Esophagus (tissue), 2 donors: ENCODE measurements around the gene HERPUD2. TPM values are rescaled to one million over a fixed set of nuclear protein-coding genes. Genes with fewer than 3 reads are reported as not detected.
A peak's percentile ranks its signal among the peaks of the same experiment; 100 is the strongest.

ENCODE experiments used
- H3K27ac ChIP-seq, 2 donors: one replicate each; pipeline ENCODE4 v1.5.1; 2013; ENCODE audit warnings: low read depth in 2 of 2, mild to moderate bottlenecking in 2 of 2, inconsistent platforms in 1 of 2, low read length in 1 of 2, moderate library complexity in 1 of 2
- H3K27me3 ChIP-seq, 2 donors: one replicate each; pipeline ENCODE4 v1.6.1; 2013; ENCODE audit warnings: low read length in 2 of 2, control low read depth in 1 of 2, mild to moderate bottlenecking in 1 of 2; ENCODE audit not compliant: insufficient read depth in 2 of 2, control insufficient read depth in 1 of 2
- H3K36me3 ChIP-seq, 2 donors: one replicate each; pipeline ENCODE4 v1.6.1; 2013; ENCODE audit warnings: low read length in 1 of 2; ENCODE audit not compliant: control insufficient read depth in 2 of 2, insufficient read depth in 2 of 2
- H3K4me1 ChIP-seq, 2 donors: one replicate each; pipeline ENCODE4 v1.6.1; 2013; ENCODE audit warnings: low read length in 1 of 2; ENCODE audit not compliant: control insufficient read depth in 2 of 2, insufficient read depth in 2 of 2
- H3K4me3 ChIP-seq, 2 donors: one replicate each; pipeline ENCODE4 v1.5.1; 2013; ENCODE audit warnings: low read length in 2 of 2, mild to moderate bottlenecking in 2 of 2, low read depth in 1 of 2, moderate library complexity in 1 of 2
- H3K9me3 ChIP-seq, 2 donors: one replicate each; pipeline ENCODE4 v1.6.1; 2013; ENCODE audit warnings: mild to moderate bottlenecking in 2 of 2, low read depth in 1 of 2, low read length in 1 of 2, moderate library complexity in 1 of 2; ENCODE audit not compliant: control insufficient read depth in 2 of 2, insufficient read depth in 1 of 2
- WGBS, 2 donors: extraction: QIAGEN DNeasy Blood & Tissue Kit; methylation state at CpG; one replicate each; pipeline ENCODE4 v1.1.7; 2013; 5-methylcytosine and 5-hydroxymethylcytosine counted together
- polyA plus RNA-seq, 2 donors: library from polyadenylated mRNA; stranded (reverse); fragments of 200-250 nt; gene quantifications; one replicate each; pipeline ENCODE4 v1.2.3, GENCODE V29; 2013
- donor health status: healthy with polysubstance abuse.
- donor health status: Bipolar disorder and iron deficiency.

HERPUD2 gene, protein sequence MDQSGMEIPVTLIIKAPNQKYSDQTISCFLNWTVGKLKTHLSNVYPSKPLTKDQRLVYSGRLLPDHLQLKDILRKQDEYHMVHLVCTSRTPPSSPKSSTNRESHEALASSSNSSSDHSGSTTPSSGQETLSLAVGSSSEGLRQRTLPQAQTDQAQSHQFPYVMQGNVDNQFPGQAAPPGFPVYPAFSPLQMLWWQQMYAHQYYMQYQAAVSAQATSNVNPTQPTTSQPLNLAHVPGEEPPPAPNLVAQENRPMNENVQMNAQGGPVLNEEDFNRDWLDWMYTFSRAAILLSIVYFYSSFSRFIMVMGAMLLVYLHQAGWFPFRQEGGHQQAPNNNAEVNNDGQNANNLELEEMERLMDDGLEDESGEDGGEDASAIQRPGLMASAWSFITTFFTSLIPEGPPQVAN
- 10 to 100 TPM; 10.3 to 10.8 TPM for polyA plus RNA-seq

- peak within 1 kb of the TSS; percentile 74 to 87 for H3K4me3 ChIP-seq
- H3K27me3 ChIP-seq: no peaks in the 10 kb centered on the region
- H3K9me3 ChIP-seq: no peaks in the 10 kb centered on the region
- H3K4me1 ChIP-seq: peaks cover 0 to 6% of the 10 kb centered on the region in 2 donors
- WGBS, 2 donors: 0 to 1% methylated on average over 35 to 68 of the region's 68 CpGs
- no peaks in the 10 kb centered on the region for H3K36me3 ChIP-seq
- peak within 1 kb of the TSS; percentile 81 to 91 for H3K27ac ChIP-seq
These were observed at the start of gene HERPUD2 for GRCh38 chr7:35694784-35695472. Gene HERPUD2, minus strand, starts transcription at chr7:35695135. Its CDS starts 805 bp downstream, at chr7:35694330.

DNA sequence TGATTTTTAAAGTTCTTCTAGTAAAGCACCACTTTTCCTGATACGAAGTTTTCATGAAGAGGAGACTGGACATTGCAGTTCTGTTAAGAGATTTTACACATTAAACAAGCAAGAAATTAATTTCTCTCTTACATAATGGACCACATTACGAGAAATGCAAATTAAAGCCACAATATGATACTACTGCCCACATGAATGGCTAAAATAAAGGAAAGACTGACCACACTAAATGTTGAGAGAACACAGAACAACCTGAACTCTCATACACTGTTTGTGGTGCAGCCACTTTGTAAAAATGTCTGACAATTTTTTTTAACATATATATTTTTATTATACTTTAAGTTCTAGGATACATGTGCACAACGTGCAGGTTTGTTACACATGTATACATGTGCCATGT, 44.0 kb upstream of the HERPUD2 start:
- no peaks in the 10 kb centered on the region for H3K36me3 ChIP-seq
- no peaks in the 10 kb centered on the region for H3K4me1 ChIP-seq
- no peak overlapping the region for H3K4me3 ChIP-seq
- H3K27ac ChIP-seq: no peak overlapping the region
- 90 to 92% methylated on average over 3 of the region's 3 CpGs for WGBS, 2 donors
- no peaks in the 10 kb centered on the region for H3K27me3 ChIP-seq
- H3K9me3 ChIP-seq: no peaks in the 10 kb centered on the region

DNA sequence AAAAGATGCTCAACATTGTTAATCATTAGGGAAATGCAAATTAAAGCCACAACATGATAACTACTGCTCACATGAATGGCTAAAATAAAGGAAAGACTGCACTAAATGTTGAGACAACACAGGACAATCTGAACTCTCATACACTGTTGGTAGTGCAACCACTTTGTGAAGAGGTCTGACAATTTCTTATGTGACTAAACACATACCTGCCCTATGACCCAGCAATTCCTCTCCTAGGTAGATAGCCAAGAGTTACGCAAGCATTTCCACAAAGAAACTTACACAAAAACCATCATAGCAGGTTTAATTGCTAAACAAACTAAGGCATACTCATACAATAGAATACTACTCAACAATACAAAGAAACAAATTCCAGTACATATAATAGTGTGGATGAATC, 41.8 kb upstream of the HERPUD2 start:
- H3K27ac ChIP-seq: no peak overlapping the region
- H3K4me1 ChIP-seq: no peaks in the 10 kb centered on the region

DNA sequence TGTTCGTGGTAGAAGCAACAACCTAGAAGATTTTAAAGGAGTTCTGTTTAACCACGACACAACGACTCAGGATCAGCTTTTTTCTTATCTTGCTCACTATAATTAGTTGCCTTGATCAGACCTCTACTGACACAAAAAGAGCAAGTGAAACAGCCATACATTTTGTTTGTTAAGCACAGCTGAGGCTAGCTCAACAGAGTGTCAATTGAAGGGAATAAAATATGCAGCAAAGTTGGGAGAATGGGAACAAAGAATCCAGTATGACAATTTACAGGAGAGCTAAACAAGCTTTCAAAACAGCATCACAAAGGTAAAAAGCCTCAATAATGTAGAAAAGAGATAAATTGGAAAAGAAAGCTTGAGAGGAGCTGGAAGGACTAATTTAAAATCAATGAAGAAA, 40.5 kb upstream of the HERPUD2 start:
- no peaks in the 10 kb centered on the region for H3K27me3 ChIP-seq
- H3K4me3 ChIP-seq: no peak overlapping the region
- H3K9me3 ChIP-seq: no peaks in the 10 kb centered on the region
- no peaks in the 10 kb centered on the region for H3K4me1 ChIP-seq
- 74 to 89% methylated on average over 3 of the region's 3 CpGs for WGBS, 2 donors
- no peaks in the 10 kb centered on the region for H3K36me3 ChIP-seq
- H3K27ac ChIP-seq: no peak overlapping the region

More for the DNA sequence above, 41.8 kb upstream of the HERPUD2 start:
- no peaks in the 10 kb centered on the region for H3K27me3 ChIP-seq
- no peaks in the 10 kb centered on the region for H3K36me3 ChIP-seq
- no peak overlapping the region for H3K4me3 ChIP-seq
- no peaks in the 10 kb centered on the region for H3K9me3 ChIP-seq
- 74 to 75% methylated on average over 1 of the region's 1 CpG for WGBS, 2 donors

DNA sequence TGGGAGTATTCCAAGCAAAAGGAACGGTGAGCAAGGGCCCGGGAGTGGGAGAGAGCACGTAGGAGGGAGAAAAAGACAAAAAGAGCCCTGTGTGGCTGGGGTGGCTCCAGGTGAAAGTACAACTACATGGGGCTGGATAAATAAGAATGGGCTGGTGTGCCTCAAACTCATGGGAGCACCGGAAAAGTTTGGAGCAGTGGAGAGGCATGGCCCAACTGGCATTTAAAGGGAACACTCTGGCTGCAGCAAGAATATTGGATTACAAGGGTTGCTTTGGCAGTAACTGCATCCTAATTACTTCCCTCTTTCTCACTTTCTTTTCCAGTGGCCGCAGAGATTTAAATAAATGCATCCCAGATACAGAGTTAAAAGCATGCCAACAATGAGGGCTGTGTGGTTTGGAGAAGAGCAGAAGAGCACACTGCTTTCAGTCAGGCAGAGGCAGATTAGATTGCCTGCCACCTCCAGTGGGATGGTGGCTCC, 39.1 kb upstream of the HERPUD2 start:
- Histone ChIP-seq H3K4me3 (no peak overlapping the region), H3K36me3 (no peaks in the 10 kb centered on the region), H3K27me3 (no peaks in the 10 kb centered on the region), H3K9me3 (no peaks in the 10 kb centered on the region), H3K4me1 (no peaks in the 10 kb centered on the region), H3K27ac (no peak overlapping the region)
- 61 to 65% methylated on average over 5 of the region's 5 CpGs for WGBS, 2 donors

DNA sequence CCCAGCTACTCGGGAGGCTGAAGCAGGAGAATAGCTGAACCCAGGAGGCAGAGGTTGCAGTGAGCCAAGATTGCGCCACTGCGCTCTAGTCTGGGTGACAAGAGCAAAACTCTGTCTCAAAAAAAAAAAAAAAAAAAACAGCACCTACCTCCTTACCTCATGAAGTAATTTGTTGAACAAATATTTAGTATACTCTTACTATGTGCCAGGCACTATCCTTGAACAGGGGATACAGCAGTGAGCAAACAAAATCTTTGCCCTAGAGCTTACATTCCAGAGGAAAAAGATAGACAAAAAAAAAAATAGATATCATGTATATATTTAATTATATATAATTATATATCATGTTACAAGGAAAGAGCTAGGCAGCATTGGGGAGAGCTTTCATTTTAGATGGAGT, 36.4 kb upstream of the HERPUD2 start:
- Histone ChIP-seq H3K9me3 (no peaks in the 10 kb centered on the region), H3K27ac (no peak overlapping the region), H3K4me1 (peaks cover 0 to 2% of the 10 kb centered on the region in 2 donors), H3K36me3 (no peaks in the 10 kb centered on the region), H3K4me3 (no peak overlapping the region), H3K27me3 (no peaks in the 10 kb centered on the region)
- WGBS, 2 donors: 94 to 96% methylated on average over 3 of the region's 3 CpGs

- no peak overlapping the region for H3K27ac ChIP-seq
- no peaks in the 10 kb centered on the region for H3K27me3 ChIP-seq
- no peaks in the 10 kb centered on the region for H3K36me3 ChIP-seq
- peaks cover 0 to 5% of the 10 kb centered on the region in 2 donors for H3K4me1 ChIP-seq
- H3K9me3 ChIP-seq: no peaks in the 10 kb centered on the region
- no peak overlapping the region for H3K4me3 ChIP-seq
- 69 to 80% methylated on average over 3 of the region's 3 CpGs for WGBS, 2 donors
These were observed 34.3 kb upstream of the HERPUD2 start for GRCh38 chr7:35729061-35729783.

GRCh38 chr7:35728412-35729060, 33.6 kb upstream of the HERPUD2 start:
- Histone ChIP-seq H3K36me3 (no peaks in the 10 kb centered on the region), H3K9me3 (no peaks in the 10 kb centered on the region), H3K27ac (peak overlapping the region in 1 of 2 donors; percentile 1), H3K4me1 (peaks cover 0 to 5% of the 10 kb centered on the region in 2 donors), H3K27me3 (no peaks in the 10 kb centered on the region), H3K4me3 (no peak overlapping the region)
- WGBS, 2 donors: 61 to 71% methylated on average over 1 of the region's 1 CpG

DNA sequence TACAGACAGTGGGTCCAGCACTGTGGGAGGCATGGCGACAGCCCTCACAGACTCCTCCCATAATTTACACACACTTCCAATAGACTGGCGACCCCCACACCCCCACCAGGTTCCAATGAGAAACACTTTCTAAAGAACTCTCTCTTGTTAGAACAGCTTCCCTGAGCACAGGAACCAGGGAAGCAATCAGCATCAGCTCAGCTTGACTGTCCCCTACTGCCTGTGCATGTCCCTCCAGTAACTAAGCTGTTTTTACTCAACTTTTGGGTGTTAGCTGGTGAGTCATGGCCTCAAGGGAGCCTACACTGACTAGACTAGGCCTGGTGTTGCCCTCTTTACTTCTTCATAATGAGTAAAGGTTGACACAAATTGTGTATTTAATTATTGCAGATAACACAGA, 32.6 kb upstream of the HERPUD2 start:
- Histone ChIP-seq H3K27ac (no peak overlapping the region), H3K4me3 (no peak overlapping the region), H3K4me1 (peaks cover 0 to 5% of the 10 kb centered on the region in 2 donors), H3K27me3 (no peaks in the 10 kb centered on the region), H3K9me3 (no peaks in the 10 kb centered on the region), H3K36me3 (no peaks in the 10 kb centered on the region)
- WGBS, 2 donors: 94 to 95% methylated on average over 2 of the region's 2 CpGs
